Activated CD8-positive, alpha-beta T cell treated with anti-CD3 and anti-CD28 coated beads, Interleukin-2, amount 10 ng/mL, durations not matched to agents 7 days and 5 days (primary cell): ENCODE results near the gene PARP3. TPM values are rescaled to one million over a fixed set of nuclear protein-coding genes. Genes with fewer than 3 reads are reported as not detected.

Experiments
- ATAC-seq: fragments of 150-1000 bp; cut with Tn5 transposase; one replicate; pipeline ENCODE4 v1.10.0; 2021; ENCODE audit warnings: moderate library complexity
- CTCF ChIA-PET: fragments of 350-600 bp; sonication (Branson Sonifier 250); formaldehyde crosslinking; loops from one replicate; lab custom pipeline; 2021; ENCODE audit warnings: antibody characterized with exemption; lab: Charles Lee
- POLR2A ChIA-PET: fragments of 350-600 bp; sonication (Branson Sonifier 250); formaldehyde crosslinking; loops from one replicate; lab custom pipeline; 2021; ENCODE audit warnings: antibody characterized with exemption; lab: Charles Lee
- DNase-seq: peaks from one replicate; pipeline ENCODE4 v3.0.0-alpha.2; 2020
- H3K27ac Mint-ChIP-seq: one replicate; pipeline ENCODE4 v1.8.0; 2021; ENCODE audit warnings: mild to moderate bottlenecking, mixed read lengths
- H3K27me3 Mint-ChIP-seq: one replicate; pipeline ENCODE4 v1.8.0; 2021; ENCODE audit warnings: low read depth, mixed read lengths
- H3K36me3 Mint-ChIP-seq: one replicate; pipeline ENCODE4 v1.8.0; 2021; ENCODE audit warnings: low read depth, mixed read lengths
- H3K4me1 Mint-ChIP-seq: one replicate; pipeline ENCODE4 v1.8.0; 2021; ENCODE audit warnings: low read depth, mixed read lengths
- H3K4me3 Mint-ChIP-seq: one replicate; pipeline ENCODE4 v1.8.0; 2021; ENCODE audit warnings: mild to moderate bottlenecking, mixed read lengths
- H3K9me3 Mint-ChIP-seq: one replicate; pipeline ENCODE4 v1.8.0; 2022; ENCODE audit warnings: mixed read lengths; ENCODE audit not compliant: insufficient read depth
- total RNA-seq, 2 experiments: library from RNA; stranded (reverse); gene quantifications; one replicate each; pipeline ENCODE4 v1.2.3, GENCODE V29; 2021

Gene PARP3
- total RNA-seq, 2 experiments from 2014 or later: 18.8 to 20.4 TPM

GRCh38 chr3:51994530-51994929 is 52.4 kb downstream of the PARP3 start:
- Mint-ChIP-seq H3K27me3 (peaks cover 10% of the 10 kb centered on the region), H3K27ac (peak overlapping the region; percentile 100), H3K9me3 (no peaks in the 10 kb centered on the region), H3K4me1 (peaks cover 47% of the 10 kb centered on the region), H3K4me3 (peak overlapping the region; percentile 100), H3K36me3 (peaks cover 44% of the 10 kb centered on the region)
- DNase-seq: no peak
- ATAC-seq: no peak
- ChIA-PET CTCF (interaction anchor here (1.3 to 5.2 kb wide), 5 partner anchors 12 to 61 kb away, joined by 5 to 36 read pairs (median 11); partner anchors contain the start of genes ABHD14A, ABHD14B, ACY1 and DUSP7), POLR2A (interaction anchor here (0.8 to 5.6 kb wide), 6 partner anchors 8 to 61 kb away, joined by 4 to 65 read pairs (median 8); partner anchors contain the start of genes ABHD14B, ACY1 and DUSP7)

- Mint-ChIP-seq H3K27me3 (peaks cover 10% of the 10 kb centered on the region), H3K4me1 (peaks cover 47% of the 10 kb centered on the region), H3K9me3 (no peaks in the 10 kb centered on the region), H3K27ac (peak within 1 kb of the TSS; percentile 100), H3K36me3 (peaks cover 44% of the 10 kb centered on the region), H3K4me3 (peak within 1 kb of the TSS; percentile 100)
- ChIA-PET POLR2A (interaction anchor here (0.6 to 5.6 kb wide), 20 partner anchors 9 to 226 kb away, joined by 3 to 65 read pairs (median 4); partner anchors contain the start of genes ABHD14A, ABHD14B, ACY1 and DUSP7), CTCF (interaction anchor here (0.7 to 5.2 kb wide), 11 partner anchors 9 to 225 kb away, joined by 3 to 36 read pairs (median 5); partner anchors contain the start of genes ABHD14A, ABHD14B, ACY1 and DUSP7)
- peak; percentile 95 for DNase-seq
- peak; percentile 94 for ATAC-seq
Measured at GRCh38 chr3:51995346-51996163, 53.4 kb downstream of the PARP3 start, which contains the start of gene RPL29. TSS of gene RPL29 (minus strand) at chr3:51995895. CDS start at chr3:51995461, 434 bp downstream.

- DNase-seq (no peak), ATAC-seq (no peak)
- POLR2A ChIA-PET: no interaction called here
- no peak overlapping the region for H3K27ac Mint-ChIP-seq
- H3K4me3 Mint-ChIP-seq: no peak overlapping the region
- H3K27me3 Mint-ChIP-seq: peaks cover 10% of the 10 kb centered on the region
- peaks cover 33% of the 10 kb centered on the region for H3K36me3 Mint-ChIP-seq
- peaks cover 45% of the 10 kb centered on the region for H3K4me1 Mint-ChIP-seq
- H3K9me3 Mint-ChIP-seq: no peaks in the 10 kb centered on the region
- CTCF ChIA-PET: interaction anchor here (2.1 kb wide), 1 partner anchor 57 kb away, joined by 9 read pairs; no protein-coding TSS in a partner anchor
Measured at GRCh38 chr3:51997172-51997571, 55.0 kb downstream of the PARP3 start.

DNA sequence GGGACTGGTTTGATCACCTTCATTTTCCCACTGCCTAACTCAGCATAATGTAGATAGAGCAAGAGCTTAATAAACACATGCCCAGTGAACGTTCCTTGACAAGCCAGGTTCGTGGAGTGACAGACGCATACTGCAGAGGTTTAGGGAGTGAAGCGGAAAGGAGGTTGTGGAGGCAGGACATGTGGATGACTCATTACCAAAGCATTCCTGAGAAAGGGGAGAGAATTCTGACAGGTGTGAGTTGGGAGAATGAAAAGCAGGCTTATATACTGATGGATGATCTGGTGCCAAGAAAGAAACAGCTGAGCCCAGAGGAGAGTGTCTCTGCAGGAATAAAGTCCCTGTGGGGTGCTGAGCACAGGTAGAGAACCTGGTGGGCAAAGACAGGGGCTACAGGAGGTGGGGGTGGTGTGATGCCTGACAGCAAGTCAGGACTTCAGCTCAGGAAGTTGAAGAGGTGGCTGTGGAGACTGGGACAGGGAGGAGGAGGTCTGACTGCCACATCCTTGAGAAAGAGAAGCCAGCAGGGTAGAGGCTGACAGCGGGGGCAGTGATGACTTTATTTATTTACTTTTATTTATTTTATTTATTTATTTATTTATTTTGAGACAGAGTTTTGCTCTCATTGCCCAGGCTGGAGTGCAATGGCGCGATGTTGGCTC is 55.9 kb downstream of the PARP3 start:
- DNase-seq (no peak), ATAC-seq (no peak)
- Mint-ChIP-seq H3K4me1 (peaks cover 37% of the 10 kb centered on the region), H3K4me3 (no peak overlapping the region), H3K36me3 (peaks cover 24% of the 10 kb centered on the region), H3K27me3 (peaks cover 10% of the 10 kb centered on the region), H3K9me3 (no peaks in the 10 kb centered on the region), H3K27ac (no peak overlapping the region)
- ChIA-PET CTCF (interaction anchor here (0.6 to 2.1 kb wide), 4 partner anchors 56 to 222 kb away, joined by 3 to 9 read pairs (median 4); partner anchors contain the start of gene DUSP7), POLR2A (no interaction called here)

Other genes starting within 250 kb of the PARP3 start
- 1 to 10 TPM; 1.1 to 1.7 TPM for gene GRM2, start 235.3 kb upstream of the PARP3 start, total RNA-seq
- gene IQCF6, start 163.1 kb upstream of the PARP3 start, total RNA-seq: not detected
- gene IQCF2, start 80.7 kb upstream of the PARP3 start, total RNA-seq: not detected
- not detected for gene IQCF5, start 66.8 kb upstream of the PARP3 start, total RNA-seq
- not detected for gene IQCF1, start 39.0 kb upstream of the PARP3 start, total RNA-seq
- gene RRP9, start 459 bp upstream of the PARP3 start, total RNA-seq: 10 to 100 TPM; 29.2 to 29.6 TPM
- not detected for gene GPR62, start 13.0 kb downstream of the PARP3 start, total RNA-seq
- gene PCBP4, start 25.1 kb downstream of the PARP3 start, total RNA-seq: 10 to 100 TPM; 12.7 to 16.1 TPM
- 10 to 100 TPM; 31.4 to 38.0 TPM for gene ABHD14B, start 31.7 kb downstream of the PARP3 start, total RNA-seq
- 10 to 100 TPM; 10.5 to 11.7 TPM for gene ABHD14A, start 32.7 kb downstream of the PARP3 start, total RNA-seq
- 10 to 100 TPM; 17.4 to 21.2 TPM for gene ACY1, start 41.2 kb downstream of the PARP3 start, total RNA-seq
- 1,000 to 10,000 TPM; 1,199 to 1,266 TPM for gene RPL29, start 53.5 kb downstream of the PARP3 start, total RNA-seq
- gene DUSP7, start 114.2 kb downstream of the PARP3 start, total RNA-seq: 10 to 100 TPM; 37.4 to 39.1 TPM
- 10 to 100 TPM; 31.7 to 32.3 TPM for gene POC1A, start 212.1 kb downstream of the PARP3 start, total RNA-seq